MM.1S (cell line): ENCODE measurements around the gene KRT37.

ENCODE experiments used
- CTCF ChIP-seq: fragments of 300-600 bp; sonication (generic); IDR thresholded peaks from 2 replicates; pipeline ENCODE4 v1.5.1; 2016; ENCODE audit warnings: antibody characterized with exemption, low read length, mixed read lengths
- EZH2 ChIP-seq: fragments of 300-600 bp; sonication (generic); optimal IDR thresholded peaks from 2 replicates; pipeline ENCODE3; 2017; ENCODE audit warnings: low read depth, mild to moderate bottlenecking, antibody characterized with exemption, low read length, mixed read lengths
- EZH2phosphoT487 ChIP-seq: fragments of 300-600 bp; sonication (generic); IDR thresholded peaks from 2 replicates; pipeline ENCODE4 v1.6.1; 2018; ENCODE audit warnings: antibody characterized with exemption, low read length

- no peak for TF ChIP-seq EZH2phosphoT487
- no peak for TF ChIP-seq CTCF
- TF ChIP-seq EZH2, result no peak
These were observed 22.2 kb downstream of the KRT37 start for GRCh38 chr17:41402161-41402560.
